Measurements from ENCODE around the gene ARAP2.
A peak's percentile ranks its signal among the peaks of the same experiment; 100 is the strongest.

ARAP2 gene

DNA sequence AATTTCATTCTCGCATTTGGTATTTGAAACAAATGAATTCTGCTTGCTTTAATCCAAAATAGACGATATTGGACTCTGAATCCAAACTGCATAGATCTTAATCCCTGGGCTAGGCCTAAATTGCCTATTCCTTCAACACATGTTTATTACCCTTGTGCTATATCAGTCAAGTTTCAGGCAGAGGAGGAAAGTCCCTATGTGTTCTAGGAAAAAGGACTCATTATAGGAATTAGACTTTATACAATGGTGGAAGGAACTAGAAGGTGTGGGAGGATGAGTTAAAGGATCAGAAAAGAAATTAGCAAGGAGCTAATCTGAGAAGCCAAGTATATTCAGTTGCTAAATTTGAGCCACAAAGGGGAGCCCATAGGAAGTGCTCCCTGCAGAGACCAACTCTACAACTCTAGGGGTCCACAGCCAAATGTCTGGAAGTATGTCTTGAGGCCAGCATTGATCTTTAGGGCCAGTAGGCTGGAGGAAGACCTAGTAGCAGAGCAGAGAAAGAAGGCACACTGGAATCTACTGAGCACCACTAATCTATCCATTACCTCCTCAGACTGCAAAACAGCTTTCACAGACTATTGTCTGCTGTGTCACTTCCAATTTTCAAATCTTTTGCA, 20.0 kb upstream of the ARAP2 start:
- no peak for DNase-seq

DNA sequence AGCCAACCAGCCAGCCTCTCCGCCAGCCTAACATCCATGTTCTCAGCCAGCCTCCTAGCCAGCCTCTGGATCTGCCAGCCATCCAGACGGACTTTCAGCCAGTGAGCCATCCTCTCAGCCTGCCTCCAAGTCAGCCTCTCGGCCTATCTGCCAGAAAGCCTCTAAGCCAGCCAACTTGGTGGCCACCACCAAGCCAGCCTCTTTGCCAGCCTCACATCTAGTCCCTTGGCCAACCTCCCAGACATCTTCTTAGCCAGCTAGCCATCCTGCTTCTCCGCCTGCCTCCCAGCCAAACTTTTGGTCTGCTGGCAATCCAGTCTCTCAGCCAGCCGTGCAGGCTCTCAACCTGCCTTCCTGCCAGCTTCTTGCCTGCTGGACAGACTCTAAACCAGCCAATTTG, 16.4 kb upstream of the ARAP2 start:
- no peak for DNase-seq

DNA sequence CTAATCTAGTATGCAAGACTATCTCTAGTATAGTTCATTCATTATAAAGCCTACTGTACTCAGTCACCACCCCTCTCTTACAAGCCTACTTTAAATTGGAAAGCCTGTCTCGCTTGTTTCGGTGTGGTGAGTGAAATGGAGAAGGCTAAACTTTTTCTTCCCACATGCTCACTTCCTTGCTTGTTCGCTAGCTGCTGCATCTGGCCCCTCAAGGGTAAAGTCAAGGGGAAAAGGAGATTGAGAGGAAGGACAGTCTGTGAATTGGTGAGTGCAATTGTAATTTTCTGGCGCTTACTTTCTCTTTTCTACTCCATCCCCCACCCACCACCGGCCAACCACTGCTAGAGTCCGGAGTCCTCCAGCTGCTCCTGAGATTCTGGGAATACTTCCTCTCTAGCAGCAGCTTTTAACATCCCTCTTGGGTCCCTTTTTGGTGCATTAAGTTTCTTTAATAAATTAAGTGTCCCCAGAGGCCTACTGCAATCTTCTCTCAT, 12.1 kb upstream of the ARAP2 start:
- DNase-seq = no peak

DNA sequence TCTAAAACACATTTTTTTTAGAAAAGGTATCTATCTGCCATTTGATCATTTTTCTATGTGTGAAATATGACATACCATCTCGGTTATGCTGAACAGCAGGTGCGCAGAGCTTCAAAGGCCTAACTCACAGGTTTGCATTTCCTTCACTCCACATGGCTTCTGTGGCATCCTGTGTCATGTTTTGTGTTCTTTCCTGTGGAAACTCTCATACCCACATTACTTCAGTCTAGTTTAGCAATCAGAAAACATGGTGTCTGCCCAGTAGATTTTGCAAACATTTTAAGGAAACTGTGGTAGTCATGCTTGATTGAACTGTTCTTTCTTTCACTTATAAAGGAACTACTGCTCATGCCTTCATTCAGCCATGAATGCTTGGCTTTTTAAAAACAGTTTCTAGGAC, 11.3 kb upstream of the ARAP2 start:
- DNase-seq = no peak

DNA sequence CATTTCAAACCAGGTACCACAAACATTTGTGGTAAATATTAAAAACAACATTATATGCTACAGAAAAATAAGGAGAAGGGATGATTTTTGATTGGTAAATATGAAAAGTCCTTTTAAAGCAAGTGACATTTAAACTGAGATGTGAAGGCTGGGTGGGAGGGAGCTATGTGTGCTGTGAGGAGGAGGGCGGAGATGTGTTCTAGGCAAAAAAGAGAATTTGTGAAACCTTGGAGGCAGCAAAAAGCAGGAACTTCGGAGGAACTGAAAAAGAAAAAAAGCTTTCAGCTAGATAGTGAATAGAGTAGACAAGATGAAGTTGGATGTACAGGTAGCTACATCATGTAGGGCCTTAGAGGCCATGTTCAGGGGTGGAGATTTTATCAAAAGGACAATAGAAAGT, 10.1 kb upstream of the ARAP2 start:
- DNase-seq = no peak

DNA sequence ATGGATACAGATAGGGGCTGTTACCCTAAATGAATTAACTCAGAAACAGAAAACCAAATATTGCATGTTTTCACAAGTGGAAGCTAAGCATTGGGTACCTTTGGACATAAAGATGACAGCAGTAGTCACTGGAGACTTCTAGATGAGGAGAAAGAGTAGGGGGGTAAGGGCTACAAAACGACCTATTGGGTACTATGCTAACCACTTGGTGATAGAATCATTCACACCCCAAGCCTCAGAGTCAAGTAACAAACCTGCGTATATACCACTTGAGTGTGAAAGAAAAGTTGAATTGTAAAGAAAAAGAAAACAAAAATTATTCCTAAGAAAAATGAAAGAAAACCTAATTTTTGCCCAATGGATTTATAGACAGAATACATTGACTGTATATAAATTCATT, 7.7 kb upstream of the ARAP2 start:
- DNase-seq = no peak

DNA sequence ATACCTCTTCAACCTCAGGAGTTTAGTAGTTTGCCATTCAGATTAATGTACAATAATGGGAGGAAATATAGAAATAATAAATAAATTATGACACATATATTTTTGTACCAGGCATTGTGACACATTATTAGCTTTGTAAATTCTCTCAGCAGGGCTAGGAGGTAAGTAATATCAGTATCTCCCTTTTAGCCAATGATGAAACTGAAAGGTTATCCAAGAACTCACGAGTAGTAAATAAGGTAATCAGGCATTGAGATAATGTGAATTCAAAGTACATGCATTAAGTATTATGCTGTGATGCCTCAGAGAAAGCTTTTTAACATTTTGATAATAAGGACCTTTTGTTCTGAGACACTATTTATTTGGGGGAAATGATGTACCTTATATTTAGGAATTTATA, 5.3 kb upstream of the ARAP2 start:
- DNase-seq = no peak

DNA sequence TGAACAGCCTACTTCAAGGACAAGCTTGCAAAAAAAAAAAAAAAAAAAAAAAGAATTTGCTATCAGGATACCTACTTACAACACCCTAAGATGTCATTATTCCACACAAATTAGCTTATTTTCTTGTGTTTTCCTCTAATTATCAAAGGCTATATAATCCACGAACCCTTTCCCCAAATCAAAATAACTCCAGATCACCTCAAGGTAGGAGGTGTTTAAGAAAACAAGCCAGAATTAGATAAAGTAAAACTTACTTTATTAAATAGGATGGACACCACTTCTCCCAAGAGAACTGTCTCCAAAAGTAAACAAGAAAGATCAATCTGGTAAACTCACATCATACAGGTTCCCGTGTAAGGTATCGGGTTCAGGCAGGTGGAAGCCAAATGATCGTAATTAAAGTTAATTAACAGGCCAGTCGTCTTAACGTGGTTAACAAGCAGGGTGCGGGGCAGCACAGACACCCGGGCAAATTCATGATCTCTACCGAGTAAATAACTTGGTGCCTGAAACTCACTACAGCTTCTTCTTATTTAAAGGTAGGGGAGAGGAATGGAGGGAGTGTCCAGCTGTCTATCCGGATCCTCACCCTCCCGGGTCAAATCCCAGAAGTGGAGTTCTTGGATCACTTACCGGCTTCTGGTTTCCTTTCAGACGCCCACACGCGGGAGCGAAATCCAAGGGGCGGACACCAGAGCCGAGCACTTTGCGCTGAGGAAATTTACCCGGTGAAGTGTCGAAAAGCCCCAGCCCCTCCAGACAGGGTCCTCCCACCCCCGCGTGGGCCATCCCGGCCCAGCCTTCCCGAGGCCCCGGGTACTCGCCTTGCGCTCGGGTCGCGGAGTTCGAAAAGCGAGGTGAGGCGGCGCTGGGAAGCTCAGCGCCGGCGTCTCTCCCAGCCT, 708 bp downstream of the ARAP2 start:
- peak; percentile 48 for DNase-seq

DNA sequence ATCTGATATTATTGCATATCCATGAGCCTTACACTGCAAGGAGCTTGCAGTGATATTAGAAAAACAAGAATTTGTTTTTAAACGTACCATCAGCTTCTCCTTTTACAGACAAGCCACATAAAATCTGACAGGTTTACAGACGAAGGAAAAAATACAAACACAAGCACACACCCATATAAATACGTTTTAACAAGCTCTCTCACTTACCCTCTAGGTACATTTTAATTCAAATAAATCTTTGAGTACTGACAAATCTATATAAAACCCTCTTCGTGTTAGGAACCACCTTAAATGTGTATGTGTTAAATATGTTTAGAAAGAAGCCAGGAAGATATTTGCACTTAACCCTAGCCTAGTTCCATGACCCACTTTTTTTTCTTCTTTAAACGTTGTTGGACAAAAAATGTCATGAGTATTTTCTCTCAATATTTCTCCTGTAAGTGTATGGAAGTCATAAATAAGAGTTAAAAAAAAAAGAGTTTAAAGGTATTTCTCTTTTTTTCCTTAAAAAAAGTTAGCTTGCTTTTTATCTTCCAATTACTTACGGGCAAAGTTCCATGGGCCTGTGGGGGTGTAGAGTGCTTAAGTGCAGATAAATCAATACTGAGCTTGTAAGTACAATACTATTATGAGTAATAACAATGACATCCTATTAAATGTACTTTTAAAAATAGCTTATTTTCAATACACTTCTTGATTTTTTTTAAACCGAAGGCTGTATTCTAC, 1.5 kb downstream of the ARAP2 start:
- DNase-seq = no peak

DNA sequence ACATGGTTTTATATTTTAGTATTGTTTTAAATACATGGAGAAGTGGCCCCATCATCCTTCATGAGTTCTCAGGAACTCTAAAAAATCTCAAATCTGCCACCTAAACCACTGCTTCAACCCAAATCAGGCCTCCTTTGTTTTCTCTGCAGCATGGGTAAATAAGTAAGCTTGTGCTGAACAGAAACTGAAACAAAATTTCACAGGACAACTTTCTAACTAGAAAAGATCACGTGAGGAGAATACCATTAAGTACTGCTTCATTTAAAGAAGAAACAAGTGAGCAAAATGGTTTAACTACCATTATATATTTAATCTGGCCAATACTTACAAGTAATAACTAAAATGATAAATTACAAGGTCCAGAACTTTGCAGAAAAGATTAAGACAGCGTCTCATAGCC, 2.5 kb downstream of the ARAP2 start:
- no peak for DNase-seq

DNA sequence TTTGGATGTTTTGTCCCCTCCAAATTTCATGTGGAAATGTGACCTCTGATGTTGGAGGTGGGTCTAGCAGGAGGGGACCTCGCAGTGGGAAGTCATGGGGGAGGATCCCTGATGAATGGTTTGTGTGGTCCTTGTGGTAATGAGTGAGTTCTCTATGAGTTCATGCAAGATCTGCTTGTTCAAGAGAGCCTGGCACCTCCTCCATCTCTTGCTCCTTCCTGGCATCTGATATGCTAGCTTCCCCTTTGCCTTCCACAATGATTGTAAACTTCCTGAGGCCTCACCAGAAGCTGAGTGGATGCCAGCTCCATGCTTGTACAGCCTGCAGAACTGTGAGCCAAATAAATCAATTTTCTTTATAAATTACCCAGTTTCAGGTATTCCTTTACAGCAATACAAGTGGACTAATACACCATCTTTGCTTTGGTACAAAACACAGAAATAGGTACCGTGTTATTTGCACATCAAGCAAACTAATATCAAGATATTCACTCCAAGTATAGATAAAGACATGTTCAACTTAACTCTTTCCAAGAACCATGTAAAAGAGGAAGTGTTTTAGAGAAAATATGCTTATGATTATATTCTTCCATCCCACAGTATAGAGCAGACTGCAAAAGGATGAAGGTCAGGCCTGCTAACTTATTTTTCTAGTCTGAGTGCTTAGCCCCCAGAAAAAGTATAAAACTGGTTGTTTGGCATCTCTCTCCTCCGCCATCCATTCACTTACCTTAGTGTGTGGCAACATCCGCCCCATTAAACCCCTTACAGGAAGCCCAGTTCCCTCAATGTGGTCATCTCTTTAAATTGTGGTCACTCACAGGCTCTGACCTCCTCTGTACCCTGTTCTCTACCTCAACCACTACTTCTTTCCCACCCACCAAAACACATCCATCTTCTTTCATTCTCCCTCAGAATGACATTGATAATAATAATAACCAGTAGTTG, 6.7 kb downstream of the ARAP2 start:
- DNase-seq = no peak

DNA sequence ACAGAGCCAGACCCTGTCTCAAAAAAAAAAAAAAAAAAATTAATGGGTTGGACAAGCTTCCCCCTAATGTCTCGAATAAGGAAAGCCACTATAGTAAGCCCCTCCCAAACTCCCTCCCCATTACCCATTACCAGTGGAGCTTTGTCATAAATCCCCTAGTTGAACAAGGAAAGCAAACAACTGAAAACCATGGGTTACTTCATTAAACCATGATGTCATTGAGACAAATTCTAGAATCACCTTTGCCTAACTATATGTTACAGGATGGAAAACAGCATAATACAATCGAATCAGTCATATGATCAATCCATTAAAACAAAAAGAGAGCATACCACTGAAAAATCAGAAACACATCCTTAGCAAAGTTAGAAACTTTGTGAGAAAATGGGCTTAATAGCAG, 8.2 kb downstream of the ARAP2 start:
- DNase-seq = no peak

DNA sequence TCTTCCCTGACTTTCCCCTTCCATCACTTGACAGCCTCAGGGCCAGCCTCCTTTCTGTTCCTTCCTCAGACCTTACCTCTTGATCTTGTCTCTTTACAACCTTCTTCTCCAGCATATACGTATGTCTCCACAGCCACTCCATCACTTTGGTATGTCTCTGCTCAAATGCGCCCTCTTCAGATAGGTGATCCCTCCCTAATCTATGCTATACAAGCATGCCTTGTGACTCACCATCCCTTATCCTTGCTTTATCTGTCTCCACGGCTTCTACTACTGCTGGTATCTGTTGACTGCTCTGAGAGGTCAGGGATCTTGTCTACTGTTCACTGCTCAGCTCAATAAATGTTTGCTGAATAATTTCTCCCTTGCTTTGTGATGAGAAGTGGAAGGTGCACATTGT, 9.0 kb downstream of the ARAP2 start:
- DNase-seq = peak; percentile 21

DNA sequence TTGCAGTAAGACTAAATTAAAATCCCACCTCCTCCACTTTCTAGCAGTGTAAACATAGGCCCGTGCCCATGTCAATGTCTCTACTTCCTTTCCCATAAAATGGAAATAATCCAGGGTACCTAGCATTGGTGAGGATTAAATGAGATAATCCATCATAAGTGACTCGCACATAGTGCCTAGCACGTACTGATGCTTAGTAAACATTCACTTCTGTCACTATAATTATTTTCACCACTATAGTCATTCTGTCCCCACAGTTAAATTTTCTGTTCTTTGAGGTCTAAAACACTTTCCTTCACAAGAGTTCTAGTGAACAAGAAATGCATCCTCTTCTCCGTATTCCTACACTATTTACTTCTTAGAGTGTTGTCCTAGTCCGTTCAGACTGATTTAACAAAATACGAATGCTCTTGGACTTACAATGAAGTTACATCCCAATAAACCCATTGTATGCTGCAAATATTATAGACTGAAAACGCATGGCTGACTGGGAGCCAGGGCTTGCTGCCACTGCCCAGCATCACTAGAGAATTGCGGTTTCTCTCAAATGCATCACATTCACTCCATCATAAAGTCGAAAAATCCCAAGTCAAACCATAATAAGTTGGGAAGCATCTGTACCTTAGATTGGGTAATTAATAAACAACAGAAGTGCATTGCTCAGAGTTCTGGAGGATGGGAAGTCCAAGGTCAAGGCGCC, 10.6 kb downstream of the ARAP2 start:
- DNase-seq = no peak

DNA sequence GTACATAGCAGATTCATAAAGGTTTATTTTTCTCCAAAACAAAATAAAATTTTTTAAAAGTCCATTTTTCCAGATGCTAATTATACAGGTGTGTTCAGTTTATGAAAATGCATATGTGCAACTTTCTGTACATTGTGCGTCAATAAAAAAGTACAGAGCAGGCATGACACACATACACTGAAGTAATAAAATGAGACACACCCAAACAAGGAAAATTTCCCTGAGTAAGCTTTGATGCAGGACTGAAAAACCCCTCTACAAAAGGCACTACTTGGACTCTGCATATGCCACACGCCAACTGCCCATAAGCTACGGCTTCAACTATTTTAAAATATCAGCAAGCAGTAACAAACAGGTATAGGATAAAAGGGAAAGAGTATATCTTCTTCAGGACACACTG, 13.8 kb downstream of the ARAP2 start:
- DNase-seq = no peak

DNA sequence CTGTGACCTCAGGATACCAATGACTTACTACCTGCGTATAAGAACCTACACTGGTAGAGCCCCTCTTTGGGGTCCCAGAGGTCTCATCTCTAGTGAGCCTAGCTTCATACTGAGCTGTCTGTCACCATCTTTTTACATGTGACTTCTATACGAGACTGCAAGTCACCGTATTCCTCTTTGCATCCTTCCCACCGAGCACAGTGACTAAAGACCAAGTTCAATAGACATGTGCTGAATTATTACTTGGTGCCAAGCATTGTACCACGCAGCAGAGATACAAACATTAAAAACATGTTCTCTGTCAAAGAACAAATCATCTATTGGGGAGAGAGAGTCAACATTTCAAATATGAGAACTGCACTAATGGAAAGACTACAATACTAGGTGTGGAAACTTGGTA, 16.4 kb downstream of the ARAP2 start:
- no peak for DNase-seq

DNA sequence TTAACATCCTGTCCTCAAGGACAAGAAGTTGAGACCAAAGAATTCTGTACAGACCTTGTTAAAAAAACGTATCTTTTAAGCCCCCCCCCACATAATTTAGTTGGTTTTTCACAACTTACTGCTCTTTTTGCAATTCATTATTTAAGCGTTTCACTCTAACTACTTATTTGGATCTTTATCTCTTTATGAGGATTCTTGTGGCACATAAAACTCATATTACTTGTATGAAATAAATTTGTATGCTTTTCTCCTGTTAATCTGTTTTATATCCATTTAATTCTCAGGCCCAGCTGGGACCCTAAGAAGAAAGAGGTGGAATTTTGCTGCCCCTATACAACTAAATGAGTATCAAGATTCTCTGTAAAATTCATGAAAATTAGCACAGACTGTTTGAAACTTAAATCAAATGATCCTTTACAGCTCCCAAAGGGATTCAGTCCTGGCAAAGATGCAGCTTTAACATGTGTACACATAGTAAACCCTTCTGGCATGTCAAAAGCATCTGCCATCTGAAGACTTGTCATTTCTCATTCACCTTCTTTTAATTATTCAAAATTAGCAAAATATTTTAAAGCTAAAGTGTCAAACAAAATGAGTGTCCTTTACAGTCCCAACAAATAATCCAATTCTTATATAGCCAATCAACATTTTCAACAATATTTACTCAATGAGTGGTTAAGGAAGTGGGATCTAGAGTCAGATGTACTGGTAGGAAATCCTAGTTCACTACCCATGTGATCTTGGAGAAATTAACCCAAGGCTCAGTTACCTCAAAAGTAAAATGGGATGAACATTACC, 17.7 kb downstream of the ARAP2 start:
- no peak for DNase-seq

DNA sequence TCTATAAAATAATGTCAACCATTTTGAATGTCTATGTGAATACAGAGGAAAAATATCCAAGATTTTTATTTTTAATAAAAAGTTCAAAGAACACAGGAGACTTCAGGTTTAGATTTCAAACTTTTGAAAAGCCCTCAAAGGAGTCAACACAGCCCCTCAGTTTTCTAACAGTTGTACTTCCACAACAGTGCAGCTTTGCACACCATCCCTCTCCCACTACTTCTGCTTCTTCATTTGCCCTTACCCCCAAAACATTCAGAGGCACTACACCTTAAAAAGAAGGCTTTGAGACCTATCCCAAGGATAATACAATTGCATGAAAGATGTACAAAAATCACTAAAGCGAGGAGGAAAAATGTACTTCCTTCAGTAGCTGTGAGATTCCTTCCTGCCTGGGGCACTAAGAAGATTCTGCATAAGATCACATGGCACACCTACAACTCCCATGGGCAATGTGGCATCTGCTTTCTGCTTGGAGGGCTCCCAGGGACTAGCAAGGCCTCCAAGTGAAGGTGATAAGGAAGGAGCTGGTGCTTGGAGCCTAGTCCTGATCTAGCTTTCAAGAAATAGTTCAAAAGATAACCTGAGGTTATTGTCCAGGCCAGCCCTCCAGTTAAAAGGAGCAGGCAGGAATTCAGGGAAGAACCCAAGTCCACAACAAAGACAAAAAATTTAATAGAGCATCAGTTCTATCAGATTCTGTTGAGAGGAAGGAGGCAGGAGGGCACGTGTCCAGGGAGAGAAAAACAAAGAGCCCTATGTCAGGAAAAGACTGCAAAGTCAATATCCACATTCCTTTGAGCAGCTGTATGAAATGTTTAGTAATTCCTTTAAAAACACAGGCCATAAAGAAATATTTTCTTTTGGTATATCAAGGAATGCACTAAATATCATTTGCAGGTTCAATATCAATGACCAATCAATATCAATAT, 19.1 kb downstream of the ARAP2 start:
- DNase-seq = no peak

DNA sequence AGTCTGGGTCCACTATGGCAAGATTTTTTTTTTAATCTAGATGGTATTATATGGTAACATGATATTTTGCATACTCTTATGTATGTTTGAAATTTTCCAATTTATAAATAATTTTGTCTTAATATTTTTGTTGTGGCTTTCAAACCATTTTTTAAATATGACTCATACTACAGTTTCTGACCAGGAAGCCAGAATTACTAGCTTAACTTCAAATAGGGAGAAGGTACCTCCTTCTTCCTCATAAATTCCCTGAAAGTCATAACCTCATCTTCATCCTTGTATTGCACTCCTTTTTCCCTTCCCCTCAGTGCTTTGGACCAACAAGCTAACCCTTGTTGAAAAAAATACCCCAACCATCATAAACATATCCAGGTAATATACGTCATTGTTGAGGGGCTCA, 21.6 kb downstream of the ARAP2 start:
- DNase-seq = no peak

DNA sequence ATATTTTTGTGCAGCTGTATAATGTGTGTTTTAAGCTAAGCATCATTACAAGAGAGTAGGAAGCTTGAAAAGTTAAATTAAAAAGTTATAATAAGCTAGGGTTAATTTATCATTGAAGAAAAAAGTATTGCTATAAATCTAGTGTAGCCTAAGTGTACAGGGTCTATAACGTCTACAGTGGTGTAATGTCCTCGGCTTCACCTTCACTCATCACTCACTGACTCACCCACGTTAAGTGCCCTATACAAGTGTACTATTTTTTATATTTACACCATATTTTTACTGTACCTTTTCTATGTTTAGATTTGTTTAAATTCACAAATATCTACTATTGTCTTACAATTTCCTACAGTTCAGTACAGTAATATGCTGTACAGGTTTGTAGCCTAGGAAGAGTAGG, 23.5 kb downstream of the ARAP2 start:
- no peak for DNase-seq
